ENCODE results near the gene EMP2. TPM values are rescaled to one million over a fixed set of nuclear protein-coding genes. Genes with fewer than 3 reads are reported as not detected.
"Not testable (repeated sequence)": the region's sequence is repeated elsewhere in the genome, so short reads cannot be mapped to it uniquely, and the experiment has no call there.

Gene EMP2
- total RNA-seq, 2 experiments from 2014 or later: not detected

- DNase-seq (ENCODE audit: low spot score): no peak
- no peak overlapping the region for H3K4me2 ChIP-seq (ENCODE audit: low read length)
- H3K9me3 ChIP-seq (ENCODE audit: low read length): no peaks in the 10 kb centered on the region
- no peak overlapping the region for H3K4me3 ChIP-seq (ENCODE audit: low read depth, low read length, poor library complexity, severe bottlenecking)
- intact Hi-C loops (cut with micrococcal nuclease; ENCODE audit: unreplicated experiment): no loop called here
- no peaks in the 10 kb centered on the region for H4K20me1 ChIP-seq (ENCODE audit: insufficient read depth, low read length)
- POLR2A ChIA-PET: no interaction called here
- H3K9me2 ChIP-seq (ENCODE audit: insufficient read depth, low read length): no peaks in the 10 kb centered on the region
- no peaks in the 10 kb centered on the region for H3K36me3 ChIP-seq (ENCODE audit: insufficient read depth, low read length)
- H3K79me2 ChIP-seq (ENCODE audit: insufficient read depth, low read depth, low read length): no peaks in the 10 kb centered on the region
- CTCF ChIA-PET (ENCODE audit: unreplicated experiment): no interaction called here
- no TSS peak for BruUV-seq (replicated peaks)
- H3K4me1 ChIP-seq (ENCODE audit: insufficient read depth, low read length, poor library complexity, severe bottlenecking): no peaks in the 10 kb centered on the region
- H2AFZ ChIP-seq (ENCODE audit: low read length): no peak overlapping the region
- TF ChIP-seq, protein P1, sequence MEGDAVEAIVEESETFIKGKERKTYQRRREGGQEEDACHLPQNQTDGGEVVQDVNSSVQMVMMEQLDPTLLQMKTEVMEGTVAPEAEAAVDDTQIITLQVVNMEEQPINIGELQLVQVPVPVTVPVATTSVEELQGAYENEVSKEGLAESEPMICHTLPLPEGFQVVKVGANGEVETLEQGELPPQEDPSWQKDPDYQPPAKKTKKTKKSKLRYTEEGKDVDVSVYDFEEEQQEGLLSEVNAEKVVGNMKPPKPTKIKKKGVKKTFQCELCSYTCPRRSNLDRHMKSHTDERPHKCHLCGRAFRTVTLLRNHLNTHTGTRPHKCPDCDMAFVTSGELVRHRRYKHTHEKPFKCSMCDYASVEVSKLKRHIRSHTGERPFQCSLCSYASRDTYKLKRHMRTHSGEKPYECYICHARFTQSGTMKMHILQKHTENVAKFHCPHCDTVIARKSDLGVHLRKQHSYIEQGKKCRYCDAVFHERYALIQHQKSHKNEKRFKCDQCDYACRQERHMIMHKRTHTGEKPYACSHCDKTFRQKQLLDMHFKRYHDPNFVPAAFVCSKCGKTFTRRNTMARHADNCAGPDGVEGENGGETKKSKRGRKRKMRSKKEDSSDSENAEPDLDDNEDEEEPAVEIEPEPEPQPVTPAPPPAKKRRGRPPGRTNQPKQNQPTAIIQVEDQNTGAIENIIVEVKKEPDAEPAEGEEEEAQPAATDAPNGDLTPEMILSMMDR (conservative IDR thresholded peaks at IDR 0.05; ENCODE audit: low read length): no peak
- TF ChIP-seq EZH2phosphoT487 (IDR thresholded peaks at IDR 0.05; ENCODE audit: borderline replicate concordance, low read depth, low read length): no peak
- H3K27ac ChIP-seq (ENCODE audit: low read depth, low read length, poor library complexity, severe bottlenecking): no peak overlapping the region
Measured at GRCh38 chr16:10561001-10561400, 19.4 kb downstream of the EMP2 start.

DNA sequence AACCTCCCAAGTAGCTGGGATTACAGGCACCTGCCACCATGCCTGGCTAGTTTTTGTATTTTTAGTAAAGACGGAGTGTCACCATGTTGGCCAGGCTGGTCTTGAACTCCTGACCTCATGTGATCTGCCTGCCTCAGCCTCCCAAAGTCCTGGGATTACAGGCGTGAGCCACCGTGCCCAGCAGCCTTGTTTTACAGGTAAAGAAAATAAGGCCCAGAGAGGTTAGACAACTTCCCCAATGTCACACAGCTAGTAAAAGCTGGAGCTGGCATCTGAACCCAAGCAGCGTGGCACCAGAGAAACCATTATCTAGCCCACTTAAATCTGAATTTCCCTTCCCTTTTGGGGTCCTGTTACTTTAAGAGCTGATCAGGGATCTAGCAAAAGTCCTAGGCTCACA is 20.6 kb downstream of the EMP2 start:
- BruUV-seq (replicated peaks); CTCF ChIA-PET (ENCODE audit: unreplicated experiment); H4K20me1 ChIP-seq (ENCODE audit: insufficient read depth, low read length): not testable (repeated sequence)

GRCh38 chr16:10558746-10559641 is 21.4 kb downstream of the EMP2 start:
- H3K4me2 ChIP-seq (ENCODE audit: low read length): no peak overlapping the region
- no peak for DNase-seq (ENCODE audit: low spot score)
- H3K27ac ChIP-seq (ENCODE audit: low read depth, low read length, poor library complexity, severe bottlenecking): no peak overlapping the region
- H2AFZ ChIP-seq (ENCODE audit: low read length): no peak overlapping the region
- H3K4me1 ChIP-seq (ENCODE audit: insufficient read depth, low read length, poor library complexity, severe bottlenecking): no peaks in the 10 kb centered on the region
- H3K36me3 ChIP-seq (ENCODE audit: insufficient read depth, low read length): no peaks in the 10 kb centered on the region
- H4K20me1 ChIP-seq (ENCODE audit: insufficient read depth, low read length): no peaks in the 10 kb centered on the region
- H3K9me3 ChIP-seq (ENCODE audit: low read length): no peaks in the 10 kb centered on the region
- TF ChIP-seq, protein P1 (conservative IDR thresholded peaks at IDR 0.05; ENCODE audit: low read length): no peak
- TF ChIP-seq EZH2phosphoT487 (IDR thresholded peaks at IDR 0.05; ENCODE audit: borderline replicate concordance, low read depth, low read length): no peak
- H3K9me2 ChIP-seq (ENCODE audit: insufficient read depth, low read length): no peaks in the 10 kb centered on the region
- no peak overlapping the region for H3K4me3 ChIP-seq (ENCODE audit: low read depth, low read length, poor library complexity, severe bottlenecking)
- ChIA-PET POLR2A (no interaction called here), CTCF (ENCODE audit: unreplicated experiment) (no interaction called here)
- BruUV-seq (replicated peaks): no TSS peak
- intact Hi-C loops (cut with micrococcal nuclease; ENCODE audit: unreplicated experiment): no loop called here
- no peaks in the 10 kb centered on the region for H3K79me2 ChIP-seq (ENCODE audit: insufficient read depth, low read depth, low read length)

More for the DNA sequence above, 20.6 kb downstream of the EMP2 start:
- H3K4me3 ChIP-seq (ENCODE audit: low read depth, low read length, poor library complexity, severe bottlenecking); DNase-seq (ENCODE audit: low spot score); H3K27ac ChIP-seq (ENCODE audit: low read depth, low read length, poor library complexity, severe bottlenecking); H3K4me1 ChIP-seq (ENCODE audit: insufficient read depth, low read length, poor library complexity, severe bottlenecking); H3K4me2 ChIP-seq (ENCODE audit: low read length); H2AFZ ChIP-seq (ENCODE audit: low read length); H3K79me2 ChIP-seq (ENCODE audit: insufficient read depth, low read depth, low read length); H3K9me3 ChIP-seq (ENCODE audit: low read length); H3K36me3 ChIP-seq (ENCODE audit: insufficient read depth, low read length); H3K9me2 ChIP-seq (ENCODE audit: insufficient read depth, low read length); intact Hi-C loops (cut with micrococcal nuclease; ENCODE audit: unreplicated experiment); POLR2A ChIA-PET: not testable (repeated sequence)

All from OCI-LY7 (cell line).